ENCODE data around the gene PZP. TPM values are rescaled to one million over a fixed set of nuclear protein-coding genes. Genes with fewer than 3 reads are reported as not detected.
"Not testable (repeated sequence)": the region's sequence is repeated elsewhere in the genome, so short reads cannot be mapped to it uniquely, and the experiment has no call there.

Gene PZP
- total and polyA plus RNA-seq, 7 donors: 0.11 to 0.25 (median 0.17) TPM

DNA sequence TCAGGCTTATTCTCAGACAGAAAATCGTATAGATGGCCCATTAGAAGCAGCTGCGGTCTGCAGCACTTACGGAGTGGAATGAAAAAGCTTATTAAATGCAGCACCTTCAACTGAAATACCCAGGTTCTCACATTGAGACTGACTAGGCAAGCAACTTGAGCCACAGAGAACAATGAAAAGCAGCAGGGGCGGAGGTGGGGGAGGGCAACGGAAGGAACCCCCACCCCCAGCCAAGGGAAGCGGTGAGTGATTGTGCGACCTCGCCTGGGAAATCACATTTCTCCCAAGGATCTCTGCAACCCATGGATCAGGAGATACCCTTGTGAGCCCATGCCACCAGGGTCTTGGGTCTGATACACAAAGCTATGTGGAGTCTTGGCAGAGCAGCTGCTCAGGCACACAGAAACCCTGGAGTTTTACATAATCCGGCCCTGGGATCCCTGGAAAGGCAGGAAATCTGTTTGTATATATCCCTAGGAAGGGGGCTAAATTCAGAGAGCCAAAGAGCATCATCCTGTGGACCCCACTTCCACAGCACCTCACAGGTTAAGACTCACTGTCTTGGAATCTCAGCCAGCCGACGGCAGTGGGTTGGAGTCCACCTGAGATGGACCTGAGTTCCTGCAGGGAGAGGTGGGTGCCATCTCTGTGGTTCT lies 38.1 kb downstream of the PZP start:
- DNase-seq (no peak), ATAC-seq (no peak)
- H3K4me1 ChIP-seq: no peaks in the 10 kb centered on the region
- no peak for TF ChIP-seq CTCF (IDR thresholded peaks at IDR 0.05)
- H3K36me3 ChIP-seq (ENCODE audit: insufficient read depth in 1 of 2, low read depth in 1 of 2): no peaks in the 10 kb centered on the region
- 59 to 64% (median 60%) methylated on average over 8 to 11 of the region's 11 CpGs for WGBS, 3 donors
- peak overlapping the region; percentile 18 for H3K27ac ChIP-seq
- H3K9me3 ChIP-seq: no peaks in the 10 kb centered on the region
- intact Hi-C loops (cut with DNase I): no loop called here
- no peak overlapping the region for H3K4me3 ChIP-seq
- no peaks in the 10 kb centered on the region for H3K27me3 ChIP-seq (ENCODE audit: insufficient read depth in 3 of 3, low read length in 2 of 3)

- H3K36me3 ChIP-seq (ENCODE audit: insufficient read depth in 1 of 2, low read depth in 1 of 2); ATAC-seq; H3K4me1 ChIP-seq; H3K4me3 ChIP-seq; intact Hi-C loops (cut with DNase I); H3K27ac ChIP-seq; DNase-seq; H3K27me3 ChIP-seq (ENCODE audit: insufficient read depth in 3 of 3, low read length in 2 of 3); H3K9me3 ChIP-seq: not testable (repeated sequence)
- 61 to 75% (median 74%) methylated on average over 2 to 5 of the region's 5 CpGs for WGBS, 3 donors
These were observed 40.9 kb downstream of the PZP start for GRCh38 chr12:9167345-9167744.

GRCh38 chr12:9163392-9163791 lies 44.8 kb downstream of the PZP start:
- no peak for TF ChIP-seq CTCF (IDR thresholded peaks at IDR 0.05)
- no peaks in the 10 kb centered on the region for H3K27me3 ChIP-seq (ENCODE audit: insufficient read depth in 3 of 3, low read length in 2 of 3)
- intact Hi-C loops (cut with DNase I): no loop called here
- H3K4me3 ChIP-seq: no peak overlapping the region
- no peaks in the 10 kb centered on the region for H3K9me3 ChIP-seq
- H3K27ac ChIP-seq: no peak overlapping the region
- no peaks in the 10 kb centered on the region for H3K4me1 ChIP-seq
- WGBS, 3 donors: 63 to 78% (median 70%) methylated on average over 5 of the region's 5 CpGs
- DNase-seq (no peak), ATAC-seq (peak in 2 of 4 donors; percentile 26 to 41)
- no peaks in the 10 kb centered on the region for H3K36me3 ChIP-seq (ENCODE audit: insufficient read depth in 1 of 2, low read depth in 1 of 2)

GRCh38 chr12:9156119-9156518 lies 52.1 kb downstream of the PZP start:
- no peak for TF ChIP-seq CTCF (IDR thresholded peaks at IDR 0.05)
- Histone ChIP-seq H3K27ac (no peak overlapping the region), H3K9me3 (no peaks in the 10 kb centered on the region), H3K4me3 (no peak overlapping the region), H3K27me3 (ENCODE audit: insufficient read depth in 3 of 3, low read length in 2 of 3) (no peaks in the 10 kb centered on the region), H3K36me3 (ENCODE audit: insufficient read depth in 1 of 2, low read depth in 1 of 2) (no peaks in the 10 kb centered on the region), H3K4me1 (no peaks in the 10 kb centered on the region)
- ATAC-seq (no peak), DNase-seq (no peak)
- intact Hi-C loops (cut with DNase I): no loop called here
- WGBS, 3 donors: 78 to 86% (median 85%) methylated on average over 4 of the region's 4 CpGs

DNA sequence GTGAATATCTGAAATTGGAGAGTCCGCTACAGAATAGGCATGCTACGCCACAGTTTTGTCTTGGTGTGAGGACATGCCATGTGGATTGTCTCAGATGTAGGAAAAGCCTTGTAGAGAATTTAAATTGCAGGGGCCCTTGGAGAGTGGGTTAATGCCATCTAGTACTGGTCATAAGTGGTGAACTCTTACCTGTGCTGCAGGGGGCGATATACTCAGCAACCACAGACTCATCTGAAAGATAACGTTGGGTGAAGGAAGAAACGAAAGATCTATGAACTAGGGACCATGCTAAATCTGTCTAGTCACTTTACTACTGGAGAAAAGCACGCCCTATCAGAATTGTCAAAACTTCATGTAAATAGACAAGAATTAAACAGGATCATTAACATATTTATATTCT lies 58.8 kb downstream of the PZP start:
- no peak for TF ChIP-seq CTCF (IDR thresholded peaks at IDR 0.05)
- intact Hi-C loops (cut with DNase I): no loop called here
- Histone ChIP-seq H3K4me1 (no peaks in the 10 kb centered on the region), H3K27me3 (ENCODE audit: insufficient read depth in 3 of 3, low read length in 2 of 3) (no peaks in the 10 kb centered on the region), H3K27ac (no peak overlapping the region), H3K9me3 (peaks cover 8% of the 10 kb centered on the region), H3K36me3 (ENCODE audit: insufficient read depth in 1 of 2, low read depth in 1 of 2) (no peaks in the 10 kb centered on the region), H3K4me3 (no peak overlapping the region)
- ATAC-seq: no peak
- no peak for DNase-seq
- 80 to 84% (median 80%) methylated on average over 6 of the region's 6 CpGs for WGBS, 3 donors

All from psoas muscle (tissue), 8 donors.